HG02678 (cell line): ENCODE results near the gene ERICH6B.

Source experiments
- ATAC-seq: cut with Tn5 transposase; IDR thresholded peaks from one replicate; pipeline ENCODE4 v1.9.1; 2021; ENCODE audit warnings: mild to moderate bottlenecking, moderate library complexity; ENCODE audit not compliant: unreplicated experiment

Gene ERICH6B

GRCh38 chr13:45545686-45546409 lies 69.7 kb downstream of the ERICH6B start:
- ATAC-seq, result no peak

- ATAC-seq, result no peak
These were observed 71.0 kb downstream of the ERICH6B start for GRCh38 chr13:45544520-45544919.

DNA sequence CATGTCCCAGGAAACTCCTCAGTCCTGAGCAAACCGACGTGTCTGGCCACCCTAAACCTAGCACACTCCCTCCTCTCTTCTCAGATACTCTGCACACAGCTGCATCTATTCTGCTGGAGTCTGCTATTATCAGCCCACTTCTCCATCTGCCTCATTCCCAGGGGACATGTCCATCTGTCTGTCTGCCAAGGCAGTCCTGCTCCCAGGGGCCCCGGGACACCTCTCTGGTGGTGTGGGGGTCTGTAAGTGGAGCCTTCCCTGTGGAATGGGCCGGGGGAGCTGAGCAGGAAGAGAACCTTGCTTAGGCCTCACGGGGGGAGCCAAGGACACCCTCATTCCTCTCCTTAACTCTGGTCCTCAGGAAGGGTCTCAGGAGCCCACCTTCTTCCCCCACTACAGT lies 72.7 kb downstream of the ERICH6B start:
- ATAC-seq, result no peak

GRCh38 chr13:45542391-45542790 lies 73.1 kb downstream of the ERICH6B start:
- no peak for ATAC-seq

- no peak for ATAC-seq
These were observed 73.7 kb downstream of the ERICH6B start for GRCh38 chr13:45541806-45542205.

GRCh38 chr13:45540864-45541263 lies 74.7 kb downstream of the ERICH6B start:
- no peak for ATAC-seq

DNA sequence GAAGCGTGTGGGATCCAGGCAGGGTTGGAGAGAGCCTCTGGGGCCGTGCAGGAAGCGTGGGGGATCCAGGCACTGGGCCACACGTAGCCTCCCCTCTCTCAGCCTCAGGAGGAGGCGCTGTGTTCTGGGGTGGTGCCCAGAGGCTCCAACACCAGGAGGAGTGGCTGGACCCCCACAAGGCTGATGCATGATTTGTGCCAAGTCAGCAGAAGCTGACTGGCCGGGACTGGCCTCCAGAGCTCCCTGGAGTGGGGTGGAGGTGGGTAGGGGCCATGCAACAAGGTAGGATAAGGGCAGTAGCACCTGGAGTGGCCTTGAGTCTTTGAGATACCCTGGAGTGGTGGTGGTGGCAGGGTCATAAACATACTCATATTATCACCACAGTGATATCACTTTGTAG lies 75.3 kb downstream of the ERICH6B start:
- no peak for ATAC-seq

DNA sequence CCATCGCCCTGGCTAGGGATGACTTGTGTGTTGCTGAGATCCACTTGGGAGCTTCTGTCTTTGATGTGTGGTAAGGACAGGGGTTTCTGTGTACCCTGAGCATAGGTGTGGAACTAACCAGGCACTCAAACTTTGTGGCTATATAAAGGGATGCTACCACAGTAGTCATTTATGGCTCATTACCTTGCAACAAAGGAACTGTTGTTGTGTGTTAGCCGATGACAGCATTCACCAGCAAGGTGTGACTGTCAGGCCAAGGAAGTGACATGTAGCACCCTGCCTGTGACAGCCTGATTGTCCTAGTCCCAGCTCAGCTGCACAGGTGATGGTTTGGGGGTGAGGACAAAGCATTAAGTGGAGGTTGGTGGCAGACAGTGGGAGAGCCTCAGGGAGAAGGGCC lies 77.2 kb downstream of the ERICH6B start:
- no peak for ATAC-seq

DNA sequence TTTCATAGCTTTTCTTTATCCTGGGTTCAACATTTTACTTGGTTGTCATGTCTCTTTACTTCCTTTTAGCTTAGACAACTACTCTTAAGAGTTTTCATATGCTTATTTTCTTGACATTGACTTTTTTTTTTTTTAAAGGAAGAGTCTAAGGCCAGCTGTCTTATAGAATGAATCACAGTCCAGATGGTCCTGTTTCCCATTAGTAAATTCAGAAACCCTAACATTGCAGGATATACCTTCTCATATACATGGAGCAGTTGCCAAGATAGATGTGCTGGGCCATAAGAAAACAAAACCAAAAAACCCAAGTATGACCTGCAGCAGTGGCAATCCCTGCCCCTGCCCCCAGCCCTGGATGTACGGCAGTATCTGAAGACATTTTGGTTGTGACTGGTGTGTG lies 78.0 kb downstream of the ERICH6B start:
- ATAC-seq, result no peak

GRCh38 chr13:45536224-45536623 lies 79.3 kb downstream of the ERICH6B start:
- no peak for ATAC-seq

DNA sequence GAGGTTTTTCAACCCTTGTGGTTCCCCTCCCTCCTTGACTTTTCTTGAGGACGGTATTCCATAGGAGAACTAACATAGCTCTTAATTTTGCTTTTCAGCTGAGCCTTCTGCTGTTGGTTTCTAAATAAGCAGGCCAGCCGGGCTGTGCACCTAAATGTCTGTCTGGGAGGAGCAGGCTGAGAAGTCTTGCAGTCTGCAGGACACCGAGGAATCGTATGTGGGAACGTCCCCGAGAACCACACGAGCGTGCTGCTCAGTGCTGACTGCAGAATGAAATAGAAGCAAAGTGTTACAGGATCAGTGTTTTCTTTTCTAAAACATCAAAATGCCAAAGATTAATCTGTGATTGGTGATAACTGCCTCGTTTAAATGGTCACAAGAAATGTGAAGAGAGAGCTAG lies 80.9 kb downstream of the ERICH6B start:
- no peak for ATAC-seq

DNA sequence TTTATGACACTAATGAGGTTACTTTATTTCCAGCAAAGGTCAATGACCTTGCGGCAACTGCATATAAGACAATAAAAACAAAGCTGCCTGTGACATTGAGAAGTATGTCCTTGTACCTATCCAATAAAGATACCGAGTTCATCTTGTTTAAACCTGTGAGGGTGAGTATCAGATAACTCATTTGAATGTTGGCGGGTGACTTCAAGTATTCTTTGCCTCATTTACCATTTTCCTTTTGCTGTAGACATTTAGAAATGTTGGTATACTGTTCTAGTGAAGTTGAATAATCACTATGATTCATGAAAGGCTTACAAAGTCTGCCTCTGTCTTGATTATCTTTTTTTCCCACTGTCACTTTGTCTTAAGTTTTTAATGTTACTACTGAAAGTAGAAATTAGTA lies 85.8 kb downstream of the ERICH6B start:
- no peak for ATAC-seq

GRCh38 chr13:45527699-45528462 lies 87.7 kb downstream of the ERICH6B start:
- no peak for ATAC-seq

DNA sequence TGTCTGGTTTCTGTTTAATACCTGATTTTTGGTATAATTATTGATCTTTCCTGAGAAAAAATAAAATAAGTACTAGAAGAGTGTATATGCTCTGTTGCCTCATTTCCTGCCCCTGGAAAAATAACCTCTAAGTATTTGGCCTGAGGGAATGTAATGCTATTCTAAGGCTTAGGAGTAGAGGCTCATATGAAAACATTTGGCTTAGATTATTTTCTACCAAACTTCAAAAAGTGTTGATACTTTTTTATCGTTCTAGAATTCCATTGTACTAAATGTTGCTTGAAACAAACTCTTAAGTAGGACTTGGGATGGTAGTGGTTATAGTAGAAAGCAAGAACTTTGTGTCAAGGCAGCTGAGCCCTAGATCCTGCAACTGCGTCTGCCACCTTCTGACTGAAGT lies 93.0 kb downstream of the ERICH6B start:
- ATAC-seq, result no peak

DNA sequence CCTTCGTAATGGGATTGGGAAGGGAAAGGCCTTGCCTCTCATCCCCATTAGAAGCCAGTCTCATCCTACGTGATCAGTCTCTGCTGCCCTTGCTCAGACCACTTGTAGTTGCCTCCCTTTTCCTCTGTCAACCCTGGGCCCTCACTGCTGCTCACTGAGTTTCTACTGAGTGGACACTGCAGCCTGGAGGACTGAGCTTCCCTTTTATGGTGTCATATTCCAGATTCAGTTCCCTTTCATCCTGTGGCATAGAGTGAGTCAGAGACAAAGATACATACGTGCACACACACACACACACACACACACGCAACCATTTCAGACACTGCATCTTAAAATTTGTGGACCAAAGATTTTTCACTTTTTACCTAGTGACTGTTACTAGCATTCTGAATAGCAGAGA lies 94.2 kb downstream of the ERICH6B start:
- ATAC-seq, result no peak

- ATAC-seq, result no peak
These were observed 96.0 kb downstream of the ERICH6B start for GRCh38 chr13:45519493-45519892.

GRCh38 chr13:45518525-45519245 lies 96.9 kb downstream of the ERICH6B start:
- no peak for ATAC-seq

DNA sequence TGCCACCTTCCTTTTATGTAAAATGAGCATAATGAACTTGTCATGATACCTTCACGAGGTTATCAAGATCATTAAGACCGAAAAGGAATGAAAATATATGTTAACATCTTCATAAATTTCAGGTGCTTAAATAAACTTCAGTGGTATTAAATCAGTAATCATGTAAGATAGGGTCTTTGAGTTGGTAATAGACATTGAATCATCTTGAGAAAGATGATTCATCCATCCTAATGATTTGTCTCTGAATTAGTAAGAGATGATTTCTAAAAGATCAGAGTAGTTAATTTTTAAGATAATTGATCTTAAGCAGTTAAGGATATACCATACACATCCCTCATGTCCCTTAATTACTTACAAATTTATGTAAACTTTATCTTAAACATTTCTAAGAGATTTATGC lies 98.8 kb downstream of the ERICH6B start:
- ATAC-seq, result no peak

- ATAC-seq, result no peak
These were observed 103.4 kb downstream of the ERICH6B start for GRCh38 chr13:45512098-45512496.

GRCh38 chr13:45511310-45512097 lies 104.0 kb downstream of the ERICH6B start:
- no peak for ATAC-seq

GRCh38 chr13:45510672-45511071 lies 104.9 kb downstream of the ERICH6B start:
- ATAC-seq, result no peak
